HepG2 (cell line): ENCODE measurements around the gene EHD1. TPM values are rescaled to one million over a fixed set of nuclear protein-coding genes. Genes with fewer than 3 reads are reported as not detected.

Experiments
- ATAC-seq: fragments of 200-7000 bp; cut with Tn5 transposase; 3 replicates; pipeline ENCODE4 v1.9.1; 2020; ENCODE audit warnings: mild to moderate bottlenecking, moderate library complexity
- BruUV-seq: library from RNA; stranded (reverse); fragments of 400-500 nt; replicated peaks from 2 replicates; lab custom pipeline; 2021; lab: Mats Ljungman, UMichigan
- CTCF ChIA-PET: fragments of 300-600 bp; formaldehyde crosslinking; extraction: SDS; loops from one replicate; lab custom pipeline; 2021; ENCODE audit warnings: low total read pairs, inconsistent platforms, low intra/inter-chr PET ratio; lab: Yijun Ruan, JAX
- POLR2A ChIA-PET: fragments of 350-600 bp; sonication (Branson Sonifier 250); formaldehyde crosslinking; loops from one replicate; lab custom pipeline; 2020; ENCODE audit warnings: antibody characterized with exemption, inconsistent platforms; lab: Yijun Ruan, JAX
- DNase-seq: peaks from one replicate; pipeline ENCODE4 v3.0.0-alpha.2; 2015; ENCODE audit warnings: low spot score
- FAIRE-seq: peaks from 3 replicates; lab custom pipeline; 2011; peaks lifted over from hg19 to GRCh38; lab: Jason Lieb, UNC
- H2AFZ ChIP-seq: one replicate; pipeline ENCODE4 v1.6.1; 2011; ENCODE audit warnings: low read length, inconsistent platforms
- H3K27ac ChIP-seq: fragments of 300-600 bp; 3 replicates; pipeline ENCODE4 v1.8.0; 2011; ENCODE audit warnings: mixed run types, mild to moderate bottlenecking, mixed read lengths, low read length, inconsistent platforms; ENCODE audit not compliant: insufficient read depth; ENCODE audit errors: extremely low read length
- H3K27me3 ChIP-seq, 2 experiments: fragments of 200-600 bp in 1 of 2; 2 replicates in 1 of 2; 3 replicates in 1 of 2; pipeline versions ENCODE4 v1.6.0 to v1.8.0; 2011; ENCODE audit warnings: low read length in 2 of 2, mild to moderate bottlenecking in 2 of 2, moderate library complexity in 2 of 2, inconsistent platforms in 1 of 2; ENCODE audit not compliant: insufficient read depth in 2 of 2, control insufficient read depth in 1 of 2
- H3K36me3 ChIP-seq, 2 experiments: fragments of 200-600 bp in 1 of 2; replicated peaks in 1 of 2; 2 replicates in 1 of 2; 3 replicates in 1 of 2; pipeline versions ENCODE4 v1.5.1 to v1.8.0; 2011; ENCODE audit warnings: low read length in 2 of 2, inconsistent platforms in 1 of 2; ENCODE audit not compliant: insufficient read depth in 2 of 2, control insufficient read depth in 1 of 2
- H3K4me1 ChIP-seq: 2 replicates; pipeline ENCODE4 v1.5.1; 2012; ENCODE audit warnings: low read length, inconsistent platforms; ENCODE audit not compliant: insufficient read depth
- H3K4me2 ChIP-seq: 2 replicates; pipeline ENCODE4 v1.6.0; 2011; ENCODE audit warnings: low read depth, low read length, inconsistent platforms
- H3K4me3 ChIP-seq, 3 experiments: fragments of 200-600 bp in 1 of 3; sonication (generic), shearing (Covaris generic) in 1 of 3; replicated peaks in 1 of 3; 2 replicates each; pipeline ENCODE4 v1.5.1; 2011 to 2016; ENCODE audit warnings: low read length in 3 of 3, inconsistent platforms in 2 of 3, low read depth in 2 of 3, mild to moderate bottlenecking in 2 of 3, control low read depth in 1 of 3, mixed read lengths in 1 of 3; ENCODE audit not compliant: insufficient read depth in 1 of 3
- H3K79me2 ChIP-seq: one replicate; pipeline ENCODE4 v1.6.1; 2011; ENCODE audit warnings: low read length, inconsistent platforms; ENCODE audit not compliant: insufficient read depth
- H3K9ac ChIP-seq: 2 replicates; pipeline ENCODE4 v1.6.0; 2011; ENCODE audit warnings: mild to moderate bottlenecking, low read depth, low read length, inconsistent platforms; ENCODE audit not compliant: insufficient read depth
- H3K9me3 ChIP-seq: 2 replicates; pipeline ENCODE4 v1.5.1; 2012; ENCODE audit warnings: mild to moderate bottlenecking, low read length
- H4K20me1 ChIP-seq: 2 replicates; pipeline ENCODE4 v1.6.0; 2011; ENCODE audit warnings: inconsistent platforms, mild to moderate bottlenecking, low read length, moderate library complexity; ENCODE audit not compliant: insufficient read depth
- AGO2 ChIP-seq: fragments of 200-400 bp; formaldehyde crosslinking; optimal IDR thresholded peaks from 2 replicates; pipeline ENCODE3; 2017; ENCODE audit warnings: mild to moderate bottlenecking, low read depth, low read length, moderate library complexity
- POLR2A ChIP-seq, 2 experiments: IDR thresholded peaks; 2 replicates each; pipeline ENCODE4 v1.6.1; 2011; ENCODE audit warnings: low read depth in 2 of 2, low read length in 2 of 2, mild to moderate bottlenecking in 1 of 2, moderate library complexity in 1 of 2; ENCODE audit not compliant: insufficient read depth in 1 of 2
- SRF ChIP-seq: IDR thresholded peaks from 2 replicates; pipeline ENCODE4 v1.6.1; 2011; ENCODE audit warnings: mild to moderate bottlenecking, low read depth, low read length, moderate library complexity
- WGBS: methylation state at CpG from one replicate; pipeline ENCODE4 v1.1.6; 2017; ENCODE audit warnings: low lambda C conversion rate; 5-methylcytosine and 5-hydroxymethylcytosine counted together
- in situ Hi-C: cut with HindIII; loops from 2 replicates; pipeline ENCODE4 v1.10.0; 2017; ENCODE audit warnings: low pct_unique_long_range_greater_than_20kb; ENCODE audit not compliant: extremely low pct_ligation_motif_present
- intact Hi-C: fragments of 100-400 bp; cut with micrococcal nuclease; formaldehyde crosslinking; loops from one replicate; pipeline ENCODE4 v1.10.0; 2022; ENCODE audit not compliant: unreplicated experiment
- polyA plus RNA-seq, 8 experiments: library from polyadenylated mRNA; depleted of rRNA in 3 of 8; stranded (reverse) in 7 of 8; unstranded in 1 of 8; fragments of >200 nt; fragmentation: Illumina TruSeq in 4 of 8; extraction: Trizol in 4 of 8; gene quantifications; 2 replicates each; pipeline versions ENCODE4 v1.2.1 to v1.2.3, GENCODE V29; 2011 to 2016; ENCODE audit warnings: low read depth in 4 of 8, missing spikeins in 1 of 8, mixed read lengths in 1 of 8; ENCODE audit not compliant: insufficient read depth in 1 of 8
- total RNA-seq, 5 experiments: library from RNA; depleted of rRNA; stranded (reverse); fragments of >200 nt; fragmentation: Illumina TruSeq; extraction: Trizol; gene quantifications; 2 replicates each; pipeline ENCODE4 v1.2.3, GENCODE V29; 2016; ENCODE audit warnings: low read depth in 1 of 5
- TF ChIP-seq, protein P1 (sequence below): sonication (generic); formaldehyde crosslinking; IDR thresholded peaks from 2 replicates; pipeline ENCODE4 v1.4.0; 2020; ENCODE audit warnings: missing genetic modification reagents

EHD1 gene
- total and polyA plus RNA-seq, 2 of the 13 experiments (the other 11 are each of a cell fraction or from before 2014, with no cell fraction given), result 23.6 to 26.6 TPM

DNA sequence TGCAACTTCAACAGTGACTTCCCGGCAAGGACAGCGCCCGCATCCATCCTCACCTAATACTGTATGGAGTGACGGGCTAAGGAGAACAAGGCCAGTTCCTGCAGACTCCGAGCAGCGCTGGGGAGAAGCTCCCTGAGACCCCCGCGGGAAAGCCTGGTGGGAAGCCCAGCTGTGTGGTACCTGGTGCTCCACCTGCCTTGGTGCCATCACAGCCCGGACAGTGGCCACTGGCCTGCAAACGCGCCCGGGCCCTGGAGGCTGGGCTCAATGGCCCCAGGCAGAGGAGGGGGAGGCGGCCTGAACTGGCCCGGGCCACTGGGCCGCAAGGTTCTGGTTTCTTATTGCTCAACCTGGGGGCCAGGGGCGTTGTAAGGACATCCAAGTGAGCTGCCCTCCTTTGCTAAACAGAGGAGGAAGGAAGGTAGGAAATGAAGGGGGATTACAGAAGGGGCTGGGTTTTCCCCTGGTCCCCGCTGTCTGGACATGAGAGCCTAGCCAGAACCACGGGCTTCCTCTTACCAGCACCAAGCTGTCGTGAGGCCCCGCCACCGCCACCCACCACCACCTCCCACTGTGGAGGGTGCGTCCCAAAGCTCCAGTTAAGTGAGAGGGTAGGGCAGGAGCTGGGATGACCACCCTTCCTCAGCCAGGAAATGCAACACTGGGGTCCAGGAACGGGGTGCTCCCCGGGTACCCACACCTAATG is 25.5 kb downstream of the EHD1 start:
- ATAC-seq, result no peak
- Histone ChIP-seq H2AFZ (no peak overlapping the region), H3K9ac (no peak overlapping the region), H4K20me1 (no peaks in the 10 kb centered on the region), H3K27me3 (no peaks in the 10 kb centered on the region)
- in situ Hi-C loops, result no loop called here
- intact Hi-C loops, result no loop called here
- WGBS, result 96% methylated on average over 18 of the region's 24 CpGs
- FAIRE-seq, result no peak
- TF ChIP-seq, protein P1, sequence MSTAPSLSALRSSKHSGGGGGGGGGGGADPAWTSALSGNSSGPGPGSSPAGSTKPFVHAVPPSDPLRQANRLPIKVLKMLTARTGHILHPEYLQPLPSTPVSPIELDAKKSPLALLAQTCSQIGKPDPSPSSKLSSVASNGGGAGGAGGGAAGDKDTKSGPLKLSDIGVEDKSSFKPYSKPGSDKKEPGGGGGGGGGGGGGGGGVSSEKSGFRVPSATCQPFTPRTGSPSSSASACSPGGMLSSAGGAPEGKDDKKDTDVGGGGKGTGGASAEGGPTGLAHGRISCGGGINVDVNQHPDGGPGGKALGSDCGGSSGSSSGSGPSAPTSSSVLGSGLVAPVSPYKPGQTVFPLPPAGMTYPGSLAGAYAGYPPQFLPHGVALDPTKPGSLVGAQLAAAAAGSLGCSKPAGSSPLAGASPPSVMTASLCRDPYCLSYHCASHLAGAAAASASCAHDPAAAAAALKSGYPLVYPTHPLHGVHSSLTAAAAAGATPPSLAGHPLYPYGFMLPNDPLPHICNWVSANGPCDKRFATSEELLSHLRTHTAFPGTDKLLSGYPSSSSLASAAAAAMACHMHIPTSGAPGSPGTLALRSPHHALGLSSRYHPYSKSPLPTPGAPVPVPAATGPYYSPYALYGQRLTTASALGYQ, result no peak
- TF ChIP-seq AGO2, result peak; percentile 71
- TF ChIP-seq, all 625 proteins: peak for 1
- Histone ChIP-seq H3K4me2 (no peak overlapping the region), H3K36me3 (peaks cover 6 to 12% of the 10 kb centered on the region in 2 experiments; a peak in 3 of 5 replicates), H3K4me3 (no peak overlapping the region), H3K4me1 (peaks cover 56% of the 10 kb centered on the region), H3K9me3 (no peaks in the 10 kb centered on the region), H3K79me2 (no peaks in the 10 kb centered on the region), H3K27ac (no peak overlapping the region)
- CTCF ChIA-PET, result no interaction called here
- BruUV-seq, result no TSS peak
- POLR2A ChIA-PET, result no interaction called here
- no peak for DNase-seq

DNA sequence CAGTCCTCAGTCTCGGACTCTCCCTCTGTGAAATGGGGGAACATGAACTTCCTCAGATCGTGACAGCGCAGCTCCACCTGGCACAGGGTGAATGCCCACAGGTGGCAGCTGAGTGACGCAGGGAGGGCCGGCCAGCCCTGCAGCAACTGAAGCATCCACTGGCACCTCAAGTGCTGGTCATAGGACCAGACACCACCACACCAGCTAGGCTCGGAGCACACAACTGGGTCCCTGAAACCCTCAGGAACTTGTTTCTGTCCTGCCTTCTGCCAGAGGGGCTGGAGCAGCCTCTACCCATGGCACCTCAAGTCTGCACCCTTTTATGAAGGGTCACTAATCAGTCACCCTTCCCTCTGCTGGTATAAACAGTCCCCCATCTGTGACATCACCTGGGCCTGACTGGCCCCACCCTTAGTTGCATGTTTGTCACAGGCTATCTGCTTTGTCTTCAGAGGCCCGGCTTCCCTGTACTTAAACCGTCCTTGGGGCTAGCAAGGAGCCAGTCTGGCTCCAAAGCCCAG is 26.5 kb downstream of the EHD1 start:
- POLR2A ChIA-PET, result interaction anchor here (1.2 kb wide), 1 partner anchor 34 kb away, joined by 3 read pairs; no protein-coding TSS in a partner anchor
- intact Hi-C loops (loop anchor here (1.0 kb wide), 1 partner anchor 18 kb away; no protein-coding TSS in a partner anchor), in situ Hi-C loops (no loop called here)
- Histone ChIP-seq H3K36me3 (peaks cover 6 to 8% of the 10 kb centered on the region in 2 experiments; a peak in 3 of 5 replicates), H3K9ac (no peak overlapping the region), H3K4me3 (no peak overlapping the region), H3K9me3 (no peaks in the 10 kb centered on the region), H4K20me1 (no peaks in the 10 kb centered on the region), H3K27me3 (no peaks in the 10 kb centered on the region)
- FAIRE-seq, result no peak
- 0 out of 4 replicates have a peak, but pooled peaks of 1 of the 2 experiments have one; percentile 28 for TF ChIP-seq POLR2A (IDR thresholded peaks at IDR 0.05; ENCODE audit: insufficient read depth in 1 of 2, low read depth in 2 of 2, low read length in 2 of 2)
- TF ChIP-seq SRF, result no peak
- TF ChIP-seq, all 625 proteins: peak for 1
- DNase-seq (no peak), ATAC-seq (no peak)
- 97% methylated on average over 5 of the region's 8 CpGs for WGBS
- CTCF ChIA-PET, result no interaction called here
- Histone ChIP-seq H3K4me1 (peaks cover 62% of the 10 kb centered on the region), H3K79me2 (no peaks in the 10 kb centered on the region), H2AFZ (no peak overlapping the region), H3K4me2 (no peak overlapping the region), H3K27ac (no peak overlapping the region)
- BruUV-seq, result no TSS peak
